ENCODE data around the gene CDH22. TPM values are rescaled to one million over a fixed set of nuclear protein-coding genes. Genes with fewer than 3 reads are reported as not detected.

Gene CDH22
- total and polyA plus RNA-seq, 7 experiments from 2014 or later = not detected

- ATAC-seq (no peak), DNase-seq (no peak)
- Histone ChIP-seq H3K4me1 (ENCODE audit: control insufficient read depth in 2 of 2, insufficient read depth in 2 of 2, low read length in 2 of 2) (no peaks in the 10 kb centered on the region), H3K4me3 (ENCODE audit: low read length) (no peak overlapping the region), H3K27ac (ENCODE audit: low read depth, low read length) (no peak overlapping the region), H3K36me3 (ENCODE audit: control insufficient read depth in 2 of 3, insufficient read depth in 3 of 3, low read length in 3 of 3) (no peaks in the 10 kb centered on the region), H3K9me3 (ENCODE audit: control insufficient read depth in 2 of 3, low read length in 3 of 3) (no peaks in the 10 kb centered on the region), H3K27me3 (ENCODE audit: control insufficient read depth in 2 of 2, insufficient read depth in 2 of 2, low read length in 2 of 2) (peaks cover 0 to 7% of the 10 kb centered on the region in 2 donors)
- Mint-ChIP-seq H3K27ac (no peak overlapping the region), H3K9me3 (peaks cover 0 to 2% (median 0%) of the 10 kb centered on the region in 11 donors), H3K4me3 (no peak overlapping the region), H3K36me3 (peaks cover 0 to 4% (median 0%) of the 10 kb centered on the region in 5 donors), H3K4me1 (peaks cover 0 to 11% (median 2%) of the 10 kb centered on the region in 7 donors), H3K27me3 (peaks cover 20 to 59% (median 35%) of the 10 kb centered on the region in 5 donors)
- intact Hi-C loops (cut with micrococcal nuclease) = no loop called here
- ChIA-PET POLR2A (no interaction called here), CTCF (no interaction called here)
These were observed 111.3 kb downstream of the CDH22 start for GRCh38 chr20:46196990-46197389.

DNA sequence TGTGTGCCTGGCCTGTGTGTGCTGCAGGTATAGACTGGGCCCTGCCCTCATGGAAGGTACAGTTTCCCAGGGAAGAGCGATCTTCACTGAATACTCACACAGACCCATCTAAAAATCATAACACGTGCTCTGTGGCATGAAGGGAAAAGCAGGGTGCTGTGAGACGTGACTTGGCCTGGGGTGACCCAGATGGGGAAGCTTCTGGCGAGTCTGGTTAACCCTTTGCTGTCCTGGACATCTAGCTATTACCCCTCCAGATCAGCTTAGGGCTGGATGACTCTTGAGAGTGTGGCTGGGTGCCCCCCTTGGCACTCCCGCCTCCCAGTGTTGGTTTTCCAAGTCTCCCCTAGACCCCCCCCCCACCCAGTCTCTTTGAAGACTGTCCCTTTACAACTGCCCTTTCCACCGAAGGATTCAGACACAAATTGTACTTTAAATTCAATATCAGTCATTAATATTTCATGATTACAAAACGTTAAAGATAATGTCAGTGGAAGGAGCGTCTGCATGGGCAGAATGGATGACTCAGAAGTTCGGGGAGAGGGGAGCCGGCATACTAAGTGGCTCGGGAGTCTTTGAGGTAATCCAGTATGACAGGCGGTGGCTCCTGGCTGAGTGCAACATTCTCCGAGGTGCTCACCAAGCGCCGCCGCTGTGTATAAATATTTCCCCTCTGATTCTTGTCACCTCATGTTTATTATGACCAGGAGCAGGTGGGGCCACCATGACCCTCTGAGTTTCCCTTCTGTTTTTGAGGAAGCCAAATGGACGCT, 112.8 kb downstream of the CDH22 start:
- ATAC-seq (no peak), DNase-seq (no peak)
- Mint-ChIP-seq H3K4me1 (peaks cover 0 to 8% (median 2%) of the 10 kb centered on the region in 7 donors), H3K4me3 (no peak overlapping the region), H3K27me3 (peaks cover 20 to 51% (median 26%) of the 10 kb centered on the region in 5 donors), H3K9me3 (peaks cover 0 to 12% (median 2%) of the 10 kb centered on the region in 11 donors), H3K27ac (no peak overlapping the region), H3K36me3 (peaks cover 0 to 4% (median 0%) of the 10 kb centered on the region in 5 donors)
- ChIA-PET POLR2A (no interaction called here), CTCF (no interaction called here)
- Histone ChIP-seq H3K4me1 (ENCODE audit: control insufficient read depth in 2 of 2, insufficient read depth in 2 of 2, low read length in 2 of 2) (no peaks in the 10 kb centered on the region), H3K9me3 (ENCODE audit: control insufficient read depth in 2 of 3, low read length in 3 of 3) (no peaks in the 10 kb centered on the region), H3K27me3 (ENCODE audit: control insufficient read depth in 2 of 2, insufficient read depth in 2 of 2, low read length in 2 of 2) (peaks cover 0 to 4% of the 10 kb centered on the region in 2 donors), H3K36me3 (ENCODE audit: control insufficient read depth in 2 of 3, insufficient read depth in 3 of 3, low read length in 3 of 3) (no peaks in the 10 kb centered on the region), H3K4me3 (ENCODE audit: low read length) (no peak overlapping the region), H3K27ac (ENCODE audit: low read depth, low read length) (no peak overlapping the region)
- intact Hi-C loops (cut with micrococcal nuclease) = no loop called here

GRCh38 chr20:46194409-46194808, 113.9 kb downstream of the CDH22 start:
- H3K9me3 Mint-ChIP-seq = peaks cover 0 to 12% (median 2%) of the 10 kb centered on the region in 11 donors
- POLR2A ChIA-PET = no interaction called here
- Histone ChIP-seq H3K27ac (ENCODE audit: low read depth, low read length) (no peak overlapping the region), H3K36me3 (ENCODE audit: control insufficient read depth in 2 of 3, insufficient read depth in 3 of 3, low read length in 3 of 3) (no peaks in the 10 kb centered on the region), H3K27me3 (ENCODE audit: control insufficient read depth in 2 of 2, insufficient read depth in 2 of 2, low read length in 2 of 2) (peaks cover 0 to 4% of the 10 kb centered on the region in 2 donors), H3K4me1 (ENCODE audit: control insufficient read depth in 2 of 2, insufficient read depth in 2 of 2, low read length in 2 of 2) (no peaks in the 10 kb centered on the region), H3K9me3 (ENCODE audit: control insufficient read depth in 2 of 3, low read length in 3 of 3) (no peaks in the 10 kb centered on the region), H3K4me3 (ENCODE audit: low read length) (no peak overlapping the region)
- intact Hi-C loops (cut with micrococcal nuclease) = no loop called here
- DNase-seq (no peak), ATAC-seq (no peak)
- H3K36me3 Mint-ChIP-seq = peaks cover 0 to 4% (median 0%) of the 10 kb centered on the region in 5 donors
- CTCF ChIA-PET = no interaction called here
- peaks cover 0 to 7% (median 2%) of the 10 kb centered on the region in 7 donors for H3K4me1 Mint-ChIP-seq
- H3K27me3 Mint-ChIP-seq = peaks cover 16 to 42% (median 17%) of the 10 kb centered on the region in 5 donors
- no peak overlapping the region for H3K27ac Mint-ChIP-seq
- H3K4me3 Mint-ChIP-seq = no peak overlapping the region

DNA sequence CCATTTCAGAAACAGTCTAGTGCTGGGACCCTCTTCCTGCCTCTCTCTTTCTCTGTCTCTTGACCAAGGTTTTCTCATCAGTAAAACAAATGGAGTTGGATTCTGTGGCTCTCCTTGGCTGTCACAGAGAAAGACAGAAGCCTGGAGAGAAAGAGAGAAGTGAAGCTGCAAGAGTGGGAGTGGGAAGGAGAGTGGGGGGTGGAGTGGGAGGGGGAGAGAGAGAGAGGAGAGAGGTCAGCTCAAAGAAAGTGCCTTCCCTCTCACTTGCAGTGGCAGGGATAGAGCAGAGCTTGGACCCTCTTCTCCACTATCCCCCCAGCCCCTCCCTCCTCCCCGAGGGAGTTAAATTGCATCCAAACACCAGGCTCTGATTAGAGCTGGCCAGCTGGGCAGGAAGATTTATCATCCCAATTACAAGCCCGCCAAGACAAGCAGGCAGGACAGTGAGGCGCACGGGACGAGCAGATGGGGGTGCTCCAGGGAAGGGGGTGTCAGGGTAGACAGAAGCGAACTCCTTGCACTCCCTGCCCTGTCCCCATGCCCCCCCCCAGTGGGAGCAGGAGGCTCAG, 115.8 kb downstream of the CDH22 start:
- H3K27me3 Mint-ChIP-seq = peaks cover 7 to 30% (median 13%) of the 10 kb centered on the region in 5 donors

DNA sequence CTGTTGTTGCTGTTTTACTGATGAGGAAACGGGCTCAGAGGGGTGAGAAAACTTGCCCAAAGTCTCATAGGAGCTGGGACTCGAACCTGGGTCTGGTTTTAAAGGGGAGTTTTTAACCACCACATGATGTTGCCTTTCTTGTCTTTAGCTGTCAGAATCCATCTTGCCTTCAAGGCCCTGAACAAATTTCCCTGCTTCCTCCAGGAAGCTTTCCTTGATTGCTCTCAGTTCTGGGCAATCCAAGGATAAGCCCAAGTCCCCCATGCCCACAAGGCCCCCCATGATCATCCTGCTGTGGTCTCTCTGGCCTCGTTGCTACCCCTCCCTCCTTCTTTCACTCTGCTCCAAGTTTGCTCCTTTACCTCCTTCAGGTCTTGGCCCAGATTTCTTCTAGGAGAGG, 116.7 kb downstream of the CDH22 start:
- Mint-ChIP-seq H3K36me3 (peaks cover 0 to 4% (median 0%) of the 10 kb centered on the region in 5 donors), H3K27ac (no peak overlapping the region), H3K27me3 (peaks cover 7 to 32% (median 19%) of the 10 kb centered on the region in 5 donors), H3K4me1 (no peaks in the 10 kb centered on the region), H3K4me3 (no peak overlapping the region), H3K9me3 (peaks cover 0 to 12% (median 3%) of the 10 kb centered on the region in 11 donors)
- Histone ChIP-seq H3K27me3 (ENCODE audit: control insufficient read depth in 2 of 2, insufficient read depth in 2 of 2, low read length in 2 of 2) (no peaks in the 10 kb centered on the region), H3K9me3 (ENCODE audit: control insufficient read depth in 2 of 3, low read length in 3 of 3) (no peaks in the 10 kb centered on the region), H3K4me3 (ENCODE audit: low read length) (no peak overlapping the region), H3K4me1 (ENCODE audit: control insufficient read depth in 2 of 2, insufficient read depth in 2 of 2, low read length in 2 of 2) (no peaks in the 10 kb centered on the region), H3K36me3 (ENCODE audit: control insufficient read depth in 2 of 3, insufficient read depth in 3 of 3, low read length in 3 of 3) (no peaks in the 10 kb centered on the region), H3K27ac (ENCODE audit: low read depth, low read length) (no peak overlapping the region)
- intact Hi-C loops (cut with micrococcal nuclease) = no loop called here
- ChIA-PET CTCF (no interaction called here), POLR2A (interaction anchor here (0.6 kb wide), 1 partner anchor 908 kb away, joined by 4 read pairs; no protein-coding TSS in a partner anchor)
- DNase-seq (no peak), ATAC-seq (no peak)

More for the DNA sequence above, 115.8 kb downstream of the CDH22 start:
- H3K27ac ChIP-seq (ENCODE audit: low read depth, low read length) = no peak overlapping the region
- Mint-ChIP-seq H3K27ac (no peak overlapping the region), H3K4me3 (no peak overlapping the region), H3K9me3 (peaks cover 0 to 12% (median 2%) of the 10 kb centered on the region in 11 donors), H3K4me1 (no peaks in the 10 kb centered on the region), H3K36me3 (peaks cover 0 to 4% (median 0%) of the 10 kb centered on the region in 5 donors)
- DNase-seq = no peak
- H3K9me3 ChIP-seq (ENCODE audit: control insufficient read depth in 2 of 3, low read length in 3 of 3) = no peaks in the 10 kb centered on the region
- ChIA-PET CTCF (no interaction called here), POLR2A (no interaction called here)
- no peak for ATAC-seq
- intact Hi-C loops (cut with micrococcal nuclease) = no loop called here
- no peaks in the 10 kb centered on the region for H3K27me3 ChIP-seq (ENCODE audit: control insufficient read depth in 2 of 2, insufficient read depth in 2 of 2, low read length in 2 of 2)
- no peak overlapping the region for H3K4me3 ChIP-seq (ENCODE audit: low read length)
- no peaks in the 10 kb centered on the region for H3K36me3 ChIP-seq (ENCODE audit: control insufficient read depth in 2 of 3, insufficient read depth in 3 of 3, low read length in 3 of 3)
- H3K4me1 ChIP-seq (ENCODE audit: control insufficient read depth in 2 of 2, insufficient read depth in 2 of 2, low read length in 2 of 2) = no peaks in the 10 kb centered on the region

DNA sequence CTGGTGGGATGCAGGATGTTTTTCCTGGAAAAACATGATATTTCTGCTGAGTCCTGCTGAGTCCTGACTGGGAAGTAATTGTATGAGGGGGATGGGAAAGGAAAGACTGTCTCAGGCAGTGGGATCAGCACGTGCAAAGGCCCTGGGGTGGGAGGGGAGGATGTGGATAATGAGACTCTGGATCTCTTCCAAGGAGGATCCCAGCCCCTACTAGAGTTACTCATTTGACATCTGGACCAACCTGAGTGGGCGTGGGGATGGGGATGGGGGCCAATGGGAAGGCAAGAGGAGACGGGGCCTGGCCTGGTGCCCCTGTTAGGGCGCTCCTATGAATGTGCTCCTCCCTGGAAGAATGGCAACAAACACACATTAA, 117.1 kb downstream of the CDH22 start:
- H3K27me3 ChIP-seq (ENCODE audit: control insufficient read depth in 2 of 2, insufficient read depth in 2 of 2, low read length in 2 of 2) = no peaks in the 10 kb centered on the region
- no peak overlapping the region for H3K4me3 Mint-ChIP-seq
- H3K9me3 Mint-ChIP-seq = peaks cover 0 to 12% (median 3%) of the 10 kb centered on the region in 11 donors
- H3K27me3 Mint-ChIP-seq = peaks cover 7 to 32% (median 19%) of the 10 kb centered on the region in 5 donors
- POLR2A ChIA-PET = interaction anchor here (0.6 kb wide), 1 partner anchor 908 kb away, joined by 4 read pairs; no protein-coding TSS in a partner anchor
- H3K9me3 ChIP-seq (ENCODE audit: control insufficient read depth in 2 of 3, low read length in 3 of 3) = no peaks in the 10 kb centered on the region
- no peak overlapping the region for H3K27ac ChIP-seq (ENCODE audit: low read depth, low read length)
- CTCF ChIA-PET = no interaction called here
- H3K27ac Mint-ChIP-seq = no peak overlapping the region
- H3K4me1 Mint-ChIP-seq = no peaks in the 10 kb centered on the region
- H3K4me1 ChIP-seq (ENCODE audit: control insufficient read depth in 2 of 2, insufficient read depth in 2 of 2, low read length in 2 of 2) = no peaks in the 10 kb centered on the region
- intact Hi-C loops (cut with micrococcal nuclease) = no loop called here
- no peak overlapping the region for H3K4me3 ChIP-seq (ENCODE audit: low read length)
- peaks cover 0 to 4% (median 0%) of the 10 kb centered on the region in 5 donors for H3K36me3 Mint-ChIP-seq
- DNase-seq (no peak), ATAC-seq (no peak)
- H3K36me3 ChIP-seq (ENCODE audit: control insufficient read depth in 2 of 3, insufficient read depth in 3 of 3, low read length in 3 of 3) = no peaks in the 10 kb centered on the region

Data from naive thymus-derived CD4-positive, alpha-beta T cell (primary cell).